HEK293T (cell line): ENCODE measurements around the gene JAM2.

Experiments
- BHLHE40 ChIP-seq: fragments of 450-650 bp; IDR thresholded peaks from 2 replicates; pipeline ENCODE4 v1.6.1; 2016; ENCODE audit warnings: mild to moderate bottlenecking, moderate library complexity, borderline replicate concordance
- CTBP1 ChIP-seq: fragments of 450-650 bp; IDR thresholded peaks from 2 replicates; pipeline ENCODE4 v1.6.1; 2016; ENCODE audit warnings: borderline replicate concordance
- ELF4 ChIP-seq: fragments of 450-650 bp; IDR thresholded peaks from 2 replicates; pipeline ENCODE4 v1.6.1; 2017; ENCODE audit warnings: antibody characterized with exemption
- FOXA1 ChIP-seq: fragments of 450-650 bp; IDR thresholded peaks from 2 replicates; pipeline ENCODE4 v1.6.1; 2016; ENCODE audit warnings: mild to moderate bottlenecking
- FOXK2 ChIP-seq: fragments of 450-650 bp; IDR thresholded peaks from 2 replicates; pipeline ENCODE4 v1.6.1; 2016; ENCODE audit warnings: mild to moderate bottlenecking
- L3MBTL2 ChIP-seq: fragments of 450-650 bp; conservative IDR thresholded peaks from 2 replicates; pipeline ENCODE4 v1.6.1; 2016; ENCODE audit warnings: mild to moderate bottlenecking
- LEF1 ChIP-seq: fragments of 450-650 bp; IDR thresholded peaks from 2 replicates; pipeline ENCODE4 v1.6.1; 2017; ENCODE audit warnings: mild to moderate bottlenecking, borderline replicate concordance
- PKNOX1 ChIP-seq: fragments of 450-650 bp; IDR thresholded peaks from 2 replicates; pipeline ENCODE4 v1.6.1; 2016
- SP1 ChIP-seq: fragments of 450-650 bp; IDR thresholded peaks from 2 replicates; pipeline ENCODE4 v1.6.1; 2017
- SUZ12 ChIP-seq: fragments of 450-650 bp; IDR thresholded peaks from 2 replicates; pipeline ENCODE4 v1.6.1; 2016; ENCODE audit warnings: mild to moderate bottlenecking
- TARDBP ChIP-seq: fragments of 450-650 bp; IDR thresholded peaks from 2 replicates; pipeline ENCODE4 v1.6.1; 2016
- ZNF384 ChIP-seq: fragments of 450-650 bp; IDR thresholded peaks from 2 replicates; pipeline ENCODE4 v1.6.1; 2016

GRCh38 chr21:25710550-25710949, 71.5 kb downstream of the JAM2 start:
- TF ChIP-seq BHLHE40 (no peak), LEF1 (no peak), PKNOX1 (no peak), SP1 (no peak), ELF4 (no peak), ZNF384 (no peak), FOXK2 (no peak), CTBP1 (no peak), TARDBP (no peak), SUZ12 (no peak), FOXA1 (no peak), L3MBTL2 (no peak)
